Measurements from ENCODE around the gene TSPAN1. TPM values are rescaled to one million over a fixed set of nuclear protein-coding genes. Genes with fewer than 3 reads are reported as not detected.

TSPAN1 gene
- total RNA-seq, 4 donors from 2014 or later = 228 to 1,657 (median 1,038) TPM

GRCh38 chr1:46176211-46176865, 1.5 kb downstream of the TSPAN1 start, which contains the start of gene P3R3URF:
P3R3URF (minus strand) TSS chr1:46176488; CDS start chr1:46176471, 17 bp downstream.
- H3K4me1 ChIP-seq = peaks cover 10 to 35% (median 20%) of the 10 kb centered on the region in 4 donors
- peak within 1 kb of the TSS in 2 of 4 donors; percentile 26 to 32 for H3K27ac ChIP-seq
- in situ Hi-C loops (cut with MboI; ENCODE audit: low pct_ligation_motif_present in 1 of 4, low pct_unique_long_range_greater_than_20kb in 1 of 4, low sequenced_read_pairs in 3 of 4) = loop anchor here in 3 of 4 donors (5.0 kb wide), 1 partner anchor 139 kb away; no protein-coding TSS in a partner anchor
- H3K4me3 ChIP-seq = no peak within 1 kb of the TSS
- TF ChIP-seq CTCF (IDR thresholded peaks at IDR 0.05) (no peak), EP300 (IDR thresholded peaks at IDR 0.05; ENCODE audit: low read depth) (no peak), POLR2AphosphoS5 (IDR thresholded peaks at IDR 0.05) (no peak), POLR2A (IDR thresholded peaks at IDR 0.05) (no peak)
- no peaks in the 10 kb centered on the region for H3K27me3 ChIP-seq
- no peaks in the 10 kb centered on the region for H3K36me3 ChIP-seq
- intact Hi-C loops (cut with DNase I; ENCODE audit: low total_unique reads) = no loop called here
- 70 to 82% methylated on average over 2 to 12 of the region's 13 CpGs for WGBS, 2 donors (ENCODE audit: low coverage in 1 of 2)
- no peak for DNase-seq
- no peaks in the 10 kb centered on the region for H3K9me3 ChIP-seq

GRCh38 chr1:46179138-46180081, 4.5 kb downstream of the TSPAN1 start:
- peaks cover 5 to 40% (median 29%) of the 10 kb centered on the region in 4 donors for H3K4me1 ChIP-seq
- 5 to 11% methylated on average over 7 to 10 of the region's 10 CpGs for WGBS, 2 donors (ENCODE audit: low coverage in 1 of 2)
- H3K9me3 ChIP-seq = no peaks in the 10 kb centered on the region
- intact Hi-C loops (cut with DNase I; ENCODE audit: low total_unique reads) (loop anchor here (1.0 kb wide), 1 partner anchor 142 kb away; no protein-coding TSS in a partner anchor), in situ Hi-C loops (cut with MboI; ENCODE audit: low pct_ligation_motif_present in 1 of 4, low pct_unique_long_range_greater_than_20kb in 1 of 4, low sequenced_read_pairs in 3 of 4) (loop anchor here in 3 of 4 donors (5.0 kb wide), 1 partner anchor 142 kb away; no protein-coding TSS in a partner anchor)
- peak; percentile 88 for DNase-seq
- TF ChIP-seq POLR2AphosphoS5 (IDR thresholded peaks at IDR 0.05) = no peak
- no peak for TF ChIP-seq EP300 (IDR thresholded peaks at IDR 0.05; ENCODE audit: low read depth)
- peak; percentile 85 to 98 (median 88) for TF ChIP-seq CTCF (IDR thresholded peaks at IDR 0.05)
- H3K4me3 ChIP-seq = peak overlapping the region in 1 of 4 donors; percentile 10
- no peaks in the 10 kb centered on the region for H3K27me3 ChIP-seq
- H3K36me3 ChIP-seq = no peaks in the 10 kb centered on the region
- H3K27ac ChIP-seq = peak overlapping the region; percentile 86 to 91 (median 88)

GRCh38 chr1:46180082-46180616, 5.3 kb downstream of the TSPAN1 start:
- in situ Hi-C loops (cut with MboI; ENCODE audit: low pct_ligation_motif_present in 1 of 4, low pct_unique_long_range_greater_than_20kb in 1 of 4, low sequenced_read_pairs in 3 of 4) (no loop called here), intact Hi-C loops (cut with DNase I; ENCODE audit: low total_unique reads) (no loop called here)
- H3K27ac ChIP-seq = peak overlapping the region; percentile 86 to 91 (median 88)
- peak in 4 of 5 experiments; percentile 15 to 61 (median 44) for TF ChIP-seq CTCF (IDR thresholded peaks at IDR 0.05)
- peak; percentile 94 for TF ChIP-seq POLR2A (IDR thresholded peaks at IDR 0.05)
- TF ChIP-seq POLR2AphosphoS5 (IDR thresholded peaks at IDR 0.05) = peak; percentile 44 to 93 (median 93)
- no peak for TF ChIP-seq EP300 (IDR thresholded peaks at IDR 0.05; ENCODE audit: low read depth)
- 42% methylated on average over 12 of the region's 12 CpGs; no CpG with 5 or more reads in 1 of the 2 donors for WGBS, 2 donors (ENCODE audit: low coverage in 1 of 2)
- peak; percentile 92 for DNase-seq
- no peaks in the 10 kb centered on the region for H3K27me3 ChIP-seq
- H3K4me3 ChIP-seq = peak overlapping the region in 3 of 4 donors; percentile 34 to 55 (median 34)
- peaks cover 5 to 46% (median 31%) of the 10 kb centered on the region in 4 donors for H3K4me1 ChIP-seq
- H3K36me3 ChIP-seq = no peaks in the 10 kb centered on the region
- no peaks in the 10 kb centered on the region for H3K9me3 ChIP-seq
